GM18526 (cell line): Measurements from ENCODE around the gene MOSMO.

Experiments used
- POLR2A ChIP-seq: IDR thresholded peaks from 3 replicates; pipeline ENCODE4 v1.6.1; 2011; ENCODE audit not compliant: insufficient read length; ENCODE audit errors: extremely low read depth

The MOSMO gene

DNA sequence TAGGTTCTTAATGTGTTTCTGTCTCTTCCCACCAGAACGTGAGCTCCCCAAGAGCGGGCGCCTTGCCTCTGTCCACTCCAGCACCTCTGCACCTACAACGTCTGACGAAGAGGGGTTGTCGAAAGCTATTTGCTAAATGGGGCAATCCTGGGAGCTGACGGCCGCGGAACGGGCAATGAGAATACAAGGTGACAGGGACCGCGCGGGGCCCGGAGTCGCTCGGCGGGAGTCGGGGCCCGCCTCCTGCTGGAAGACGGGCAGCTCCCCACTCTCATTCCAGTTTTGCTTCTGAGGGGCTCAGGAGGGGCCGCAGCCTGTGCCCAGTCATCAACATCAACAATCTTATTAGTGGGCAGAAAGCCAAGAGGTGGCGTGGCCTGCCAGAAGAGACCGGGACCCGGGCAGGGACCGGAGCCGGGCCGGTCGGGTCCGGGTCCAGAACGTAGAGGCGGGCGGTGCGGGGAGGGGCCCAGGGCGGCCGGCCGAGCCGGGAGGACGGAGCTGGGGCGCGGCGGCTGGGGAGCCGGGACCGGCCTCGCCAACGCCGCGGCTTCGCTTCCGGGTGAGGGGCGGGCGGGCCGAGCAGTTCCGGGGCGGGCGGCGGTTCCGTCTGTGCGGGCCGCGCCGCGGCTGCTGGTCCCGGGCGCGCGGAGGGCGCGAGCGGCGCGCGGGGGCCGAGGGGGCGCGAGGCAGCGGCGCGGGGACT, at the start of gene MOSMO:
TSS of gene MOSMO (plus strand) at position 603 of the 706 bp plus-strand sequence. CDS start 191 bp downstream, outside the sequence.
- peak; percentile 75 for TF ChIP-seq POLR2A

DNA sequence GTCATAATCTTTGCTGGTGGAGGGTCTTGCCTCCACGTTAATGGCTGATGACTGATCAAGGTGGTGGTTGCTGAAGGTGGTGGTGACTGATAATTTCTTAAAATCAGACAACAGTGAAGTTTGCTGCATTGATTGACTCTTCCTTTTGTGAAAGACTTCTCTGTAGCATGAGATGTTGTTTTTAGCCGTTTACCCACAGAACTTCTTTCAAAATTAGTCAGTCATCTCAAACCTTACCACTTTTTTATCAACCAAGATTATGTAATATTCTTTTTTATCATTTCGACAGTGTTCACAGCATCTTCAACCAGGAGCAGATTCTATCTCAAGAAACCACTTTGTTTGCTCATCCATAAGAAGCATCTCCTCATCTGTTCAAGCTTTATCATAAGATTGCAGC, 48.9 kb upstream of the MOSMO start:
- no peak for TF ChIP-seq POLR2A

DNA sequence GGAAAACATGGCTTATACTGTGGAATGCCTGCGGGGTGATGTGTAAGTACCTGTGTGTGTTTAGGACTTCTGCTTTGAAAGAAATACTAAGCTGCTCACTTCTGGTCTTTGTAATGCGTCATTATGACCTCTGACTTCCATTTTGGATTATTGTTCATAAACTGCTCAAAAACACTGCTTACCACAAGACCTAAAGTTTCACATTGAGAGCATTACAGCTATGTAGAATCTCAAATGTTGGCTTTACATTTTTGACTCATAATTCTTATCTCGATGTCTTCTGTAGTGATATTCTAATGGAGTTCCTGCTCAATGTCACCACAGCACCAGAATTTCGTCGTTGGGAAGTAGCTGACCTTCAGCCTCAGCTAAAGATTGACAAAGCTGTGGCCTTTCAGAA, 45.4 kb upstream of the MOSMO start:
- no peak for TF ChIP-seq POLR2A

DNA sequence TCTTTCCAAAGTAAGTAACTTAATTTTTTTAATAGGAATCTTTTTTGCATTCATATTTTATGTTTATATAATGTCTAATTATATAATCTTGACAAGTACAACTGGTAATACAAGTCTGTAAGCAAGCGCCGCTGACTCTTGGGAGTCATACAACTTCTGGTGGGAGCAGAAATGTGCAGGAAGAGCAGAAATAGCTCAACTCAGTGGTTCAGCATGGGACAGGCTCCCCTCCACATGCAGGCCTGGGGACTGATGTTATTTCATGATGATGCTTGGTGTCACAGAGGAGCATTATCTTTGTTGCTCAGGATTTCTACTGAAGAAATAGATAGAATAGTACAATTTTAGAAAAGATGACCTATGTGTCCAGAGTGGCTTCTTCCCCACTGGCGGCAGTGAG, 44.0 kb upstream of the MOSMO start:
- no peak for TF ChIP-seq POLR2A

DNA sequence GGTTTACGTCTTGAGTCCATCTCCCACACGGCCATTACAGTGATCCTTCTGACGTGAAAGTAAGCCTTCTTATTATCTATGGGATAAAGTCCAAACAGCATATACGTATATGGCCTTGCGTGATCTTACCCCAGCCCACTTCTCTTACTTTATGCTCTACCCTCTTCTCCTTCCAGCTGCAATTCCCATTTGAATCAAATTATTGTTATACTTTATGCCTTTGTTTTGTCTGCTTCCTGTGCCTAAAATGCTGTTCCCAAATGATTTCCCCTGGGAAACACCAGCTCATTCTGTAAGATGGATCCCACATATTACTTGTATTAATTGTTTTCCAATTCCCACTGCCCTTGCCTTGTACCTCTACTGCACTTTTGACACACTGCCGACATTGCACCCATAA, 43.6 kb upstream of the MOSMO start:
- no peak for TF ChIP-seq POLR2A

DNA sequence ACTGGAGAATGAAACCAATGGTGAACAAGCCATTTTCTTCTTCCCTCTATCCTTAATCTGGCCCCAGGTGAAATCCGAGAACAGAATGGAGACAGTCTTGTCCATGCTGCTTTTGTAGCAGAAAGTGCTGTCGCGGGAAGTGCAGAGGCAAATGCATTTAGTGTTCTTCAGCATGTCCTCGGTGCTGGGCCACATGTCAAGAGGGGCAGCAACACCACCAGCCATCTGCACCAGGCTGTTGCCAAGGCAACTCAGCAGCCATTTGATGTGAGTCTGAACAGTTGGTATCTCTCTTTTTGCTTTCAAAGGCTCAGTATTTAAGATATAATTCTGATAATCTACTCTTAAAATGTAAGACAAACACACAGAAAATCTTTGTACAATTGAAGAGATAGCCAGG, 36.1 kb upstream of the MOSMO start:
- TF ChIP-seq POLR2A: no peak

DNA sequence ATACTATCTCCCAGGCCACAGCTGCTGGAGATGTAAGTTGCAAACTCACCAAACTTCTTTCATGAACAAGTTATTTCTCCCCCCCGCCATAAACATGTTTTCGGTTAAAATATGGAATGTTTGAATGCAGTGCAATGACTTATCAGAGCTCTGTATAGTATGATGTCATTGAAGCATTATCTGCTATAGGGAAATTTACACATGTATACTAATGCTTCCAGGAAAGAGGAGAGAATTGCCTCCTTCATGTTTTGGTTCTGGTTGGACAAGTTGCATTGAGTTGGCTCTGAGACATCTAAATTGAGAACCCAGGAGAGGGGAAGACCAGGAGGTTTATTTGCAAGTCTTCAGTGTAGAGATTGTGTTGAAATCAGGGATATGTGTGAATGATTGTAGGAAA, 34.0 kb upstream of the MOSMO start:
- no peak for TF ChIP-seq POLR2A

DNA sequence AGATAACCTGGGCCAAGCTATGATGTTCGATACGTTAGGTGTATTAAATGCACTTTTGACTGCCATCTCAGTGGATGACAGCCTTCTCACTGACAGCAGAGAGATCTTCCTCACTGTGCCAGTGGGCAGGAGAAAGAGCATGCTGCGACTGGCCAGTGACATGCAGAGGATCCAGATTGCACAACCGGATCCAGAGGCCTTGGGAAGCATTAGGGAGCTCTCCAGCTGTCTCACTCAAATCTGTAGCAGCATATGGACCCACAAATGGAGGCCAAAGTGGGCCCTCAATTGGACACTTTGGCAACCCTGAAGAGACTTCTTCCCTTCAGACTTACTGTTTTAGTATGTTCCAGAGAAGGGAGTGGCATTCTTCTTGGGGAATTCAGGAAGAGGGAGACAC, 27.9 kb upstream of the MOSMO start:
- no peak for TF ChIP-seq POLR2A

DNA sequence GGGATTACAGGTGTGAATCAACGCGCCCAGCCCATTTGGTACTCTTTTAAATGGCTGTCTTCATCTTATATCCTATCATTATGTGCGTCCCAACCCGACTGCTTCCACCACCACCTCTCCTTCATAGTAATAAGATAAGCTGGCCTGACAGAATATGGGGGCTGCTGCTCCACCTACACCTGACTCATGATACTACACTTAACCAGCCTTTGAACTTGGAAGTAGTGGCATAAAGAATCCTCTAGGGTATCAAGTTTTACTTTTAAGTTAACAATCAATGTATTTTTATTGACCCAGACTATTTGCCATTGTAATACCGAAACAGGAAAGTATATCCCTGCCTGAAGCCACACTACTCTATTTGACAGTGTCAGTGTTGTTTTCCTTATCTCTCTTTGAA, 25.8 kb upstream of the MOSMO start:
- no peak for TF ChIP-seq POLR2A

DNA sequence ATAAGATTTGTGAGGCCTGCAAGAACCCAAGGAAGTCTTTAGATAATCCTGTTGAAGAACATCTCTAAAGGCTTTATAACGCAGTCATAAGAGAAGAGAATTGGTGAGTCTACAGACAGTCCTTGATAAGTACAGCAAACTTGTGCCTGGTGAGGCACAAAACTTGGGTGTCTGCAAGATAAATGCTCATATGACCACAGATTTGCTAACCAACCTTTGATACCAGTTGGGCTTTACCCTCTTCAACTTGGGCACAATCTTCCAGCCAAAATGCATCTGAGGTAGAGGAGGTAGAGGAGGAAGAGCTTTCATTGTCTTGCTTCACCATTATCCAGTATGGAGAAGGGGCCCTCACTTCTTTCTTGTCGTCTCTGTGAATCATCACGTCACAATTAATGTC, 23.8 kb upstream of the MOSMO start:
- no peak for TF ChIP-seq POLR2A

DNA sequence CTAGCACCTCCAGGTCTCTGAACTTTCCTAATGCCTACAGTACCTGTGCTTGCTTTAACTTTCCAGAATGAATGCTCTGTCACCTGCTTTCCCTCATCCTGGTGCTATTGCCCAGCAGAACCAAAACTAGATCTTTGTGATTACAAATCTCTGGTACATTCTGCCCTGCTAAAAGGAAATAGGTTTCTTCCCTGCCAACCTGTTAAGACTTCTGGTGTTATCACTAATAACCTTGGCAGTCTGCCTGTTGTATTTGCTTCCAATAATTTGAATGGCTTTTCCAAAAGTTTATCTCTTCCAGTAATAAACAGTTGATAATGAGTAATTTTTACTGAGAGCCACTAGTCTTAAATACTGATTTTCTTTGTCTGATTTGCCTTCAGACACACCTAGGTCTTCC, 22.4 kb upstream of the MOSMO start:
- TF ChIP-seq POLR2A: no peak

DNA sequence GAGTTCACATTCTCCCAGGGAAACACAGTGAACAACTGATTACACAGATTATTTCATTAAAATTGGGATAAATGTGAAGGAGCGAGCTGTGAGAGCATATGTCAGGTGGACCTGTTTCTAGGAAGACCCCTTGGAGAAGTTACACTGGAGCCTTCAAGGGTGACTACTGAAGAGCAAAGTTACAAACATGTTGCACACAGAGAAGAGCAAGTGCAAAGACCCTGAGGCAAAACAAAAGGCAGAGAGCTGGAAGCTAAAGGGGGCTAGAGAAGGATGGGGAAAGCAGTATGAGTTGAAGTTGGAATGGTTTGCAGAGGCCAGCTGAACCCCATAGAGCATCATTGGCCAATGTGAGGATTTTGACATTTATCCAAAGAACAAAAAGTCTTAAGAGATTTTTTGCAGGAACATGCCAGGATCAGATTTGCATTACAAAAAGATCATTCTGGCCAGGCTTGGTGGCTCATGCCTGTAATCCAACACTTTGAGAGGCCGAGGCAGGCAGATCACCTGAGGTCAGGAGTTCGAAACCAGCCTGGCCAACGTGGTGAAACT, 21.1 kb upstream of the MOSMO start:
- TF ChIP-seq POLR2A: no peak

DNA sequence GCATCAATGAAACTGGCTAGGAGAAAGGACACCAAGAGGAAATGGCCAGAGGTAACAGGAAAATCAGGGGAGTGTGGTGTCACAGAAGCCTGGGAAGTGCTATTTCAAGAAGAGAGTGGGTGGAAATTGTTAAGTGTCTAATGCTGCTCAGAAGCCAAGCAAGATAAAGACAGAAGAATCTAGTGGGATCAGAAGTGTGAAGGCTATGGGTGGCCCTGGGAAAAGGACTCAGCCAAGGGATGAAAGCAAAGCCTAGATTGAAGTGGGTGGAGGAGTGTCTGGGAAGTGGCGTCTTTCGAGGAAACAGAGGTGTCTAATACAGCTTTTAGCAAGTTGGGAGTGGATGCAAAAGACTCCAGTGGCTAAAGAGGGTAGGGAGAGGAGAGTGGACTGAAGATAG, 20.4 kb upstream of the MOSMO start:
- TF ChIP-seq POLR2A: no peak

DNA sequence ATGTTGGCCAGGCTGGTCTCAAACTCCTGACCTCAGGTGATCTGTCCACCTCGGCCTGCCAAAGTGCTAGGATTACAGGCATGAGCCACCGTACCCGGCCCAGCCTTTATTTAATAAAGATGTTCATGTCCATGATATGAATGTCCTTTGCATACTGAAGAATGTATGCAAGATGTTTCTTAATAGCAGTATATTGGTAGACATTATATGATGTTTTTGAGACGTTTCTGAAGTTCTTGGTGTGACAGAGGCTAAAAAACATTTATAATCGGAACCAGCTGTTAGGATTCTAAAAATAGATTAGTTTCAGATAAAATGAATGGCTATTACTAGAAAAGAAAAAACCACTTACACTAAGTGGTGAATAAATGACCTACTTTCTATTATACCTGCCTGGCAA, 18.8 kb upstream of the MOSMO start:
- TF ChIP-seq POLR2A: no peak

DNA sequence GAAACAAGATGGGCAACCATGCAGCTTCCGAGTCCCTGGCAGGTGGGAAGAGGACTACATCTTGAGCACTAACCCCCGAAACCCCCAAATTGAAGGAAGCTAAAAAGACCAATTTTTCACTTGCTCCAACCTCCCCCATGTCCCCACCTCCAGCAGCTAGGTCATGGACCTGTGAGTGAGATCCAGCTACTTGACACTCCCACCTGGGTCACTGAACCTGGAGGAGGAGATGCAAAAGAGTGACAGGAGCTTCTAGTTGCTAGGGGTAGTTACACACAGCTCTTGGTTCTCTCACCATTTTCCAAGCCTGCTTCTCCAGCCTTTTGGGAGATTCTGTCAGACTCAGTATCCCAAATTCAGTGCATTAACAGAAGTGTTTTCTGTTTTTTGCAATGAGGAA, 18.2 kb upstream of the MOSMO start:
- no peak for TF ChIP-seq POLR2A

DNA sequence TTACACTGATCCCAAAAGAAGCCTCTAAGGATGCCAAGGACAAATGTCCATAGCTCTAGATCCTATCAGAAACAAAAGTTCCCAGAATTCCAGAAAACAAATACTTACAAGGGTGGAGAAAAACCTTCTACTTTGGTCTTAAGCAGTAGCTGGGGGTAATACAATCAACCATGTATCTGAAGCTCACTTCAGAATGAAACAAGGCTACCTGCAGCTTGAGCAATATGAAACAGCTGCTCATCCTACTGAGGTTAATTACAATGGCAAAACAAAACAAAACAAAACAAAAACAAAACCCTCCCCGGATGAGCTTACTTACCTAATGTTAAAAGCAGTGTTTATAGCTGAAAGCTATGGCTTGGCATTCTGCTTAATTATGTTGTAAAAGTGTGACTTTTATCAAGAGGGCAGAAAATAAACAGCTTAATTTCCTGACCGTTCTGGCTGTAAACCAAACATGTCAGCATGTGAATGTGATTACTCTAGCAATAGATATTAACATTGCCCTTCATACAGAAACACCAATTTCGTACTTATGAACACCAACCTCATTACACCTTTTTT, 17.4 kb upstream of the MOSMO start:
- no peak for TF ChIP-seq POLR2A

DNA sequence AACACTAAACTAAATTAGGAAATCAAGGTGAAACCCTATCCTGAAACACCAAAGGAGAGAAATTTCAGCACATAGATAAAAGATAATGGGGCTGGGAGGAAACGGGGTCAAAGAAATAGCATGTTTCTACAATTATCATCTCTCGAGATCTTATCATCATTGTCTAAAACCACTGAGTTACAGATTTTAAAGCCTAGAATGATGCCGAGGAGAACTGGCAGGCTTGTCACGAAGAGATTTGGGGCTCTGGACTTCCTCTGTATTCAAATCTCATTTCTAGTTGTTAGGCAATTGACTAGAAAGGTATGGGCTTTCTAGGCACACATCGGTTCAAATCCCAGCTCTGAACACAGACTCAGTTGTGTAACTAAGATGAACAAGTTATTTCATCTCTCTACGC, 16.3 kb upstream of the MOSMO start:
- no peak for TF ChIP-seq POLR2A

DNA sequence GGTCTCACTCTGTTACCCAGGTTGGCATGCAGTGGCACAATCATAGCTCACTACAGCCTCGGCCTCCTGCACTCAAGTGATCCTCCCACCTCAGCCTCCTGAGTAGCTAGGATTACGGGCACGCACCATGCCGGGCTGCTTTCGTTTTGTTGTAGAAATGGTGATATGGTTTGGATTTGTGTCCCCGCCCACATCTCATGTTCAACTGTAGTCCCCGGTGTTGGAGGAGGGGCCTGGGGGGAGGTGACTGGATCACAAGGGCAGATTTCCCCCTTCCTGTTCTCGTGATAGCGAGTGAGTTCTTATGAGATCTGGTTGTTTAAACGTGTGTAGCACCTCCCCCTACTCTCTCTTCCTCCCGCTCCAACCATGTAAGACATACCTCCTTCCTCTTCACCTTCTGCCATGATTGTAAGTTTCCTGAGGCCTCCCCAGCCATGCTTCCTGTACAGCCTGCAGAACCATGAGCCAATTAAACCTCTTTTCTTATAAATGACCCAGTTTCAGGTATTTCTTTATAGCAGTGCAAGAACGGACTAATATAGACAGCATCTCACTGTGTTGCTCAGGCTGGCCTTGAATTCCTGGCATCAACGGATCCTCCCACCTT, 12.9 kb upstream of the MOSMO start:
- TF ChIP-seq POLR2A: no peak
